ENCODE results near the gene PIGP.
A peak's percentile ranks its signal among the peaks of the same experiment; 100 is the strongest.

GRCh38 chr21:37072988-37073416, at the start of gene PIGP, which contains the start of gene TTC3:
- TF ChIP-seq CTCF (IDR thresholded peaks at IDR 0.05) (peak in 1 of 6 experiments; percentile 5), POLR2A (IDR thresholded peaks at IDR 0.05) (peak; percentile 93 to 97)
